ENCODE measurements around the gene EFNB2. TPM values are rescaled to one million over a fixed set of nuclear protein-coding genes. Genes with fewer than 3 reads are reported as not detected.

EFNB2 gene
- total and polyA plus RNA-seq, 2 of the 13 experiments (the other 11 are each of a cell fraction or from before 2014, with no cell fraction given) = 0.11 to 0.20 TPM

DNA sequence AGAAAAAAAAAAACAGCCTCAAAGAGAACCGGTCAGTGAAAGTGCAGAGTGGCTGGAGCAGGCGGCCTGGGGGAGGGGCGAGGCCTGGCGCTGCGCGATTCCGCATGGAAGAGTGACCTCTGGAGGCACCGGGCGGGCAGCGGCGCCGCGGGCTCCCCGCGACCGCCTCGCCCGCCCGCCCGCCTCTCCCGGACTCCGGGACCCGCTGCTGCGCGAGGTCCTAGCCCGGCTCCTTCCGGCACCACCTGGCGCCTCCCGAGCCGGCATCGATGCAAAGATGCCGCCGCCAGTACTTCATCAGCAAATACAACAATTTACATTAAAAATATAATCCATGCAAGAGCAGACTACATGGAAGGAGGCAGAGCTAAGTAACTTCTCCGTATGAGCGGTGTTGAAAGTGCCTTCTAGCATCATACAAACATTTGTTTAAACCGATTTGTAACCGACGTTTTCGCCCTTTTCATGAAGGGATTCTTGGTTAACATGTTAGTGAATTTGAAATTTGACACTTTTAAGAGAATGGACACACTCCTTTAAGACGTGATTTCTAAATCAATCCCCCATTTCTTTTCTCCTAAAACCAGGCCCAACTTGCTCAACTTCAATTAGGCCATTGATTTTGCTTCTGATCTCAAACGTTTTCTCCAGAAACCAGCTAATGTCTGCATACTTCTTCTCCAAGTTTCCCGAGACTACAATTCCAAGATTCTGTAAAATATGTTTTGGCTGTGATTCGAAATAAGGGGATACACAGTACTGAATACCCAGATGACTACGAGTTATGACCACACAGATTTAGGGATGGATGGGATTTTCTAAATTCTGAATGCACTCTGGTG is 2.1 kb downstream of the EFNB2 start (continued):
- TF ChIP-seq, protein P1, sequence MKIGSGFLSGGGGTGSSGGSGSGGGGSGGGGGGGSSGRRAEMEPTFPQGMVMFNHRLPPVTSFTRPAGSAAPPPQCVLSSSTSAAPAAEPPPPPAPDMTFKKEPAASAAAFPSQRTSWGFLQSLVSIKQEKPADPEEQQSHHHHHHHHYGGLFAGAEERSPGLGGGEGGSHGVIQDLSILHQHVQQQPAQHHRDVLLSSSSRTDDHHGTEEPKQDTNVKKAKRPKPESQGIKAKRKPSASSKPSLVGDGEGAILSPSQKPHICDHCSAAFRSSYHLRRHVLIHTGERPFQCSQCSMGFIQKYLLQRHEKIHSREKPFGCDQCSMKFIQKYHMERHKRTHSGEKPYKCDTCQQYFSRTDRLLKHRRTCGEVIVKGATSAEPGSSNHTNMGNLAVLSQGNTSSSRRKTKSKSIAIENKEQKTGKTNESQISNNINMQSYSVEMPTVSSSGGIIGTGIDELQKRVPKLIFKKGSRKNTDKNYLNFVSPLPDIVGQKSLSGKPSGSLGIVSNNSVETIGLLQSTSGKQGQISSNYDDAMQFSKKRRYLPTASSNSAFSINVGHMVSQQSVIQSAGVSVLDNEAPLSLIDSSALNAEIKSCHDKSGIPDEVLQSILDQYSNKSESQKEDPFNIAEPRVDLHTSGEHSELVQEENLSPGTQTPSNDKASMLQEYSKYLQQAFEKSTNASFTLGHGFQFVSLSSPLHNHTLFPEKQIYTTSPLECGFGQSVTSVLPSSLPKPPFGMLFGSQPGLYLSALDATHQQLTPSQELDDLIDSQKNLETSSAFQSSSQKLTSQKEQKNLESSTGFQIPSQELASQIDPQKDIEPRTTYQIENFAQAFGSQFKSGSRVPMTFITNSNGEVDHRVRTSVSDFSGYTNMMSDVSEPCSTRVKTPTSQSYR (CRISPR knock-in tag; IDR thresholded peaks at IDR 0.05; ENCODE audit: borderline replicate concordance) = peak; percentile 94
- TF ChIP-seq NFE2 (CRISPR knock-in tag; IDR thresholded peaks at IDR 0.05) (no peak), ZNF10 (CRISPR knock-in tag; IDR thresholded peaks at IDR 0.05; ENCODE audit: borderline replicate concordance, low read depth) (no peak), MYC (CRISPR knock-in tag; IDR thresholded peaks at IDR 0.05; ENCODE audit: borderline replicate concordance) (no peak), ZNF674 (CRISPR knock-in tag; IDR thresholded peaks at IDR 0.05; ENCODE audit: low read depth) (no peak), NKX3-1 (CRISPR knock-in tag; IDR thresholded peaks at IDR 0.05) (no peak), JARID2 (CRISPR knock-in tag; IDR thresholded peaks at IDR 0.05; ENCODE audit: insufficient replicate concordance) (no peak), RFXANK (CRISPR knock-in tag; IDR thresholded peaks at IDR 0.05) (no peak), STAG1 (CRISPR knock-in tag; IDR thresholded peaks at IDR 0.05) (peak; percentile 83)
- TF ChIP-seq, protein P2, sequence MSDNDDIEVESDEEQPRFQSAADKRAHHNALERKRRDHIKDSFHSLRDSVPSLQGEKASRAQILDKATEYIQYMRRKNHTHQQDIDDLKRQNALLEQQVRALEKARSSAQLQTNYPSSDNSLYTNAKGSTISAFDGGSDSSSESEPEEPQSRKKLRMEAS (IDR thresholded peaks at IDR 0.05) = peak; percentile 21; the same call in 1 of the 2 replicates
- TF ChIP-seq, protein P3, sequence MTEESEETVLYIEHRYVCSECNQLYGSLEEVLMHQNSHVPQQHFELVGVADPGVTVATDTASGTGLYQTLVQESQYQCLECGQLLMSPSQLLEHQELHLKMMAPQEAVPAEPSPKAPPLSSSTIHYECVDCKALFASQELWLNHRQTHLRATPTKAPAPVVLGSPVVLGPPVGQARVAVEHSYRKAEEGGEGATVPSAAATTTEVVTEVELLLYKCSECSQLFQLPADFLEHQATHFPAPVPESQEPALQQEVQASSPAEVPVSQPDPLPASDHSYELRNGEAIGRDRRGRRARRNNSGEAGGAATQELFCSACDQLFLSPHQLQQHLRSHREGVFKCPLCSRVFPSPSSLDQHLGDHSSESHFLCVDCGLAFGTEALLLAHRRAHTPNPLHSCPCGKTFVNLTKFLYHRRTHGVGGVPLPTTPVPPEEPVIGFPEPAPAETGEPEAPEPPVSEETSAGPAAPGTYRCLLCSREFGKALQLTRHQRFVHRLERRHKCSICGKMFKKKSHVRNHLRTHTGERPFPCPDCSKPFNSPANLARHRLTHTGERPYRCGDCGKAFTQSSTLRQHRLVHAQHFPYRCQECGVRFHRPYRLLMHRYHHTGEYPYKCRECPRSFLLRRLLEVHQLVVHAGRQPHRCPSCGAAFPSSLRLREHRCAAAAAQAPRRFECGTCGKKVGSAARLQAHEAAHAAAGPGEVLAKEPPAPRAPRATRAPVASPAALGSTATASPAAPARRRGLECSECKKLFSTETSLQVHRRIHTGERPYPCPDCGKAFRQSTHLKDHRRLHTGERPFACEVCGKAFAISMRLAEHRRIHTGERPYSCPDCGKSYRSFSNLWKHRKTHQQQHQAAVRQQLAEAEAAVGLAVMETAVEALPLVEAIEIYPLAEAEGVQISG (CRISPR knock-in tag; IDR thresholded peaks at IDR 0.05) = 0 out of 2 replicates have a peak, but pooled peaks have one; percentile 22
- TF ChIP-seq, protein P4, sequence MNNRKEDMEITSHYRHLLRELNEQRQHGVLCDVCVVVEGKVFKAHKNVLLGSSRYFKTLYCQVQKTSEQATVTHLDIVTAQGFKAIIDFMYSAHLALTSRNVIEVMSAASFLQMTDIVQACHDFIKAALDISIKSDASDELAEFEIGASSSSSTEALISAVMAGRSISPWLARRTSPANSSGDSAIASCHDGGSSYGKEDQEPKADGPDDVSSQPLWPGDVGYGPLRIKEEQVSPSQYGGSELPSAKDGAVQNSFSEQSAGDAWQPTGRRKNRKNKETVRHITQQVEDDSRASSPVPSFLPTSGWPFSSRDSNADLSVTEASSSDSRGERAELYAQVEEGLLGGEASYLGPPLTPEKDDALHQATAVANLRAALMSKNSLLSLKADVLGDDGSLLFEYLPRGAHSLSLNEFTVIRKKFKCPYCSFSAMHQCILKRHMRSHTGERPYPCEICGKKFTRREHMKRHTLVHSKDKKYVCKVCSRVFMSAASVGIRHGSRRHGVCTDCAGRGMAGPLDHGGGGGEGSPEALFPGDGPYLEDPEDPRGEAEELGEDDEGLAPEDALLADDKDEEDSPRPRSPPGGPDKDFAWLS (CRISPR knock-in tag; IDR thresholded peaks at IDR 0.05; ENCODE audit: borderline replicate concordance) = no peak
- TF ChIP-seq, protein P5, sequence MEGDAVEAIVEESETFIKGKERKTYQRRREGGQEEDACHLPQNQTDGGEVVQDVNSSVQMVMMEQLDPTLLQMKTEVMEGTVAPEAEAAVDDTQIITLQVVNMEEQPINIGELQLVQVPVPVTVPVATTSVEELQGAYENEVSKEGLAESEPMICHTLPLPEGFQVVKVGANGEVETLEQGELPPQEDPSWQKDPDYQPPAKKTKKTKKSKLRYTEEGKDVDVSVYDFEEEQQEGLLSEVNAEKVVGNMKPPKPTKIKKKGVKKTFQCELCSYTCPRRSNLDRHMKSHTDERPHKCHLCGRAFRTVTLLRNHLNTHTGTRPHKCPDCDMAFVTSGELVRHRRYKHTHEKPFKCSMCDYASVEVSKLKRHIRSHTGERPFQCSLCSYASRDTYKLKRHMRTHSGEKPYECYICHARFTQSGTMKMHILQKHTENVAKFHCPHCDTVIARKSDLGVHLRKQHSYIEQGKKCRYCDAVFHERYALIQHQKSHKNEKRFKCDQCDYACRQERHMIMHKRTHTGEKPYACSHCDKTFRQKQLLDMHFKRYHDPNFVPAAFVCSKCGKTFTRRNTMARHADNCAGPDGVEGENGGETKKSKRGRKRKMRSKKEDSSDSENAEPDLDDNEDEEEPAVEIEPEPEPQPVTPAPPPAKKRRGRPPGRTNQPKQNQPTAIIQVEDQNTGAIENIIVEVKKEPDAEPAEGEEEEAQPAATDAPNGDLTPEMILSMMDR (CRISPR knock-in tag; IDR thresholded peaks at IDR 0.05) = peak; percentile 70
